Stimulated activated CD4-positive, alpha-beta T cell treated with anti-CD3 and anti-CD28 coated beads, Interleukin-4, amount 100 ng/mL, for 4 hours (primary cell): ENCODE data around the gene TNIP2.
"Not testable (repeated sequence)": the region's sequence is repeated elsewhere in the genome, so short reads cannot be mapped to it uniquely, and the experiment has no call there.

ENCODE experiments used
- DNase-seq, 2 experiments: peaks; one replicate each; pipeline ENCODE4 v3.0.0-alpha.2; 2020

Gene TNIP2

DNA sequence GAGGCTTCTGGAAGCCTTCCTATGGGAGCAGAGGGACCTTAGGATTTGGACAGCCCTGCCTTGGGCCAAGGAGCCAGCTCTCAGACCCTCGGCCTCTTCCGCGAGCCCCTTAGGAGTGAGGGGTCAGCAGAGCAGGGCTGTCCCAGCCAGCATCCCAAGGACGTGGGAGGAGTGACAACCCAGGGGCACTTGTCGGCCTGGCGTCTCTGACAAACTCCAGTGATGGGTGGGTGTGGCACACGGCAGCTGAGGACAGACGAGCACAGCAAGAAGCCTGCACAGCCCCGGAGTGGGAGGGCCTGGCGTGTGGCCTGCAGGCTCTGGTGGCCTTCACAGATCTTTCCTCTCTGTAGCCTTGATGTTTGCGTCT is 11.6 kb upstream of the TNIP2 start:
- DNase-seq = no peak

DNA sequence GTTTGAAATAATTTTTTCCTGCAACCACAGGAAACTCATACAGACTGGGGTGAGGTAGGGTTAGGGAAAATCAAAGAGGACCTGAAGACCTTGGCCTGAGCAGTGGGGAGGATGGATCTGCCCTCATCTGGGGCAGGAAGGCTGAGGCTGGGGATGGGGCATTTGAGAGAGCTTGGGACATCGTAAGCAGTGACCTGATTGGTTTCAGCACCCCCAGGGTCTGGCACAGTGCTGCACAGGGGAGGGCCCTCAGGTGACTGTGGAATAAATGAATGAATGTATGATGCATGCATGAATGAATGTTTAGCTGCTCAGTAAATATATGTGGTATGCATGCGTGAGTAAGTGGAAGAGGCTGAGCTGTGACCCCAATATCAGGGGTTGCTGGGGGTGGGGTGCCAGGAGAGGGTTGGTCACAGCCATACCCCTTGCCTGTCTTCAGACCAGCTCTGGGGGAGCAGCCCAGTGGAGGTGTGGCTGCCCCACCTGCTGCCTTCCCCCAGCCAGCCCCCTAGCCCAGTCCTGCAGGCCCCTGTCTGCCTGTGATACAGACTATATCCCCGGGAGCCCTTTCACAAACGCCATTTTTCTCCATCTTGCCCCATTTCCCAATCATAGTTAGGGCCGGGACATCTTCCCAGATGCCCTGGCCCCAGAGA is 11.0 kb upstream of the TNIP2 start:
- DNase-seq = no peak

DNA sequence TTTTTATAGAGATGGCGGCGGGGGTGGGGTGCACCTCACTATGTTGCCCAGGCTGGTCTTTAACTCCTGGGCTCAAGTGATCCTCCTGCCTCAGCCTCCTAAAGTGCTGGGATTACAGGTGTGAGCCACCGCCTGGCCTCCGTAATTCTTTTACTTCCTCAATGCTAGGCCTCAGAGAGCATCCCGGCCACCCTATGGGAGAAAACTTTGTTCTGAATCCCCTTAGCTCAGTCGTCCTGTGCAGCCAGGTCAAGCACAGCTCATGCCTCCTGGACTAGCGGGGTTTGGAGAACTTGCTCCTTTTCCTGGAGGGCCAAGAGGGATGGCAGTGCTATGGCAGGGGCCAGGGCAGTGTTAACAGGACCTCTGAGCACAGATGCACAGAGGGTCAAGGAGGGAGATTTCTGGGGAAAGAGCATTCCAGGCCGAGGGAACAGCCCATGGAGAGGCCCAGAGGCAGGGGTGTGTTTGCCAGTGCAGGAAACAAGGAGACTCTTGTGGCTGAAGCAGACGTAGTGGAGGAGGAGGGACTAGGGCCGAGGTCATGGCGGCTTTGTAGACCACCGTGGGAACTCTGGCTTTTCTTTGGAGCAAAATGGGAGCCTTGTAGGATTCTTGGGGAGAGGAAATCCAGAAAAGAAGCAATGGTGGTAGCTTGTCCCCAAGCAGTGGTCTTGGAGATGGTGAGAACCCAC is 9.8 kb upstream of the TNIP2 start:
- DNase-seq = no peak

DNA sequence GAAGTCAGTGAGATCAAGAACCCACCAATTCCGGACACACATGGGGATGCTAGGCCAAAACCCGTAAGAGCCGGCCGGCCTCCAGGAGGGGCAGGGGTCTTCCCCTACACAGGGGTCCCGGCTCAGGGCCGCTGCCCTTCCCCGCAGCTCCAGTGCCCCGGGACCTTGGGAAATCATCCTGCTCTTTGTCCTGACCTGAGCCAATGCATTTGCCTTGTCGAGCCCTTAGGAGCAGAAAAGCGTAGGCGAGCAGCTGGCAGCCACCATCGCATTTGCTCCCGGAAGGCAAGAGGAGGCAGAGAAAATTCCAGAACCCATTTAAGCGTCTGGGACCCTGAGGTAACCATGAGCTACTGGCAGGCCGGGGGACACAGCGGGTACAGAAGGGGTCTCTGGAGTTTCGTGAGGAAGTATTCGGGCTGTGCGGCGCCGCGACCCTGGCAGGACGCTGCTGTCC is 7.4 kb upstream of the TNIP2 start:
- DNase-seq = no peak

DNA sequence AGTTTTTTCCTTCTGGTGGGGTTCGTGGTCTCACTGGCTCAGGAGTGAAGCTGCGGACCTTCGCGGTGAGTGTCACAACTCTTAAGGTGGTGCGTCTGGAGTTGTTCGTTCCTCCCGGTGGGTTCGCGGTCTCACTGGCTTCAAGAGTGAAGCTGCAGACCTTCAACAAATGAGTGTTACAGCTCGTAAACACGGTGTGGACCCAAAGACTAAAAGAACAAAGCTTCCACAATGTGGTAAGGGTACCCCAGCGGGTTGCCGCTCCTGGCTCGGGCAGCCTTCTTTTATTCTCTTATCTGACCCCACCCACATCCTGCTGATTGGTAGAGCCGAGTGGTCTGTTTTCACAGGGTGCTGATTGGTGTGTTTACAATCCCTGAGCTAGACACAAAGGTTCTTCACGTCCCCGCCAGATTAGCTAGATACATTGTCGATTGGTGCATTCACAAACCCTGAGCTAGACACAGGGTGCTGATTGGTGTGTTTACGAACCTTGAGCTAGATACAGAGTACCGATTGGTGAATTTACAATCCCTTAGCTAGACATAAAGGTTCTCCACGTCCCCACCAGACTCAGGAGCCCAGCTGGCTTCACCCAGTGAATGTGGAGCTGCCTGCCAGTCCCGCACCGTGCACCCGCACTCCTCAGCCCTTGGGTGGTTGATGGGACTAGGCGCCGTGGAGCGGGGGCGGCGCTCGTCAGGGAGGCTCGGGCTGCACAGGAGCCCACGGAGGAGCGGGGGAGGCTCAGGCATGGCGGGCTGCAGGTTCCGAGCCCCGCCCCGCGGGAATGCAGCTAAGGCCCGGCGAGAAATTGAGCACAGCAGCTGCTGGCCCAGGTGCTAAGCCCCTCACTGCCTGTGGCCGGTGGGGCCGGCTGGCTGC is 6.6 kb upstream of the TNIP2 start:
- not testable (repeated sequence) for DNase-seq

- DNase-seq = no peak
Observed at GRCh38 chr4:2762048-2762447, 5.9 kb upstream of the TNIP2 start.

- DNase-seq = no peak
Observed at GRCh38 chr4:2761035-2761923, 5.1 kb upstream of the TNIP2 start.

DNA sequence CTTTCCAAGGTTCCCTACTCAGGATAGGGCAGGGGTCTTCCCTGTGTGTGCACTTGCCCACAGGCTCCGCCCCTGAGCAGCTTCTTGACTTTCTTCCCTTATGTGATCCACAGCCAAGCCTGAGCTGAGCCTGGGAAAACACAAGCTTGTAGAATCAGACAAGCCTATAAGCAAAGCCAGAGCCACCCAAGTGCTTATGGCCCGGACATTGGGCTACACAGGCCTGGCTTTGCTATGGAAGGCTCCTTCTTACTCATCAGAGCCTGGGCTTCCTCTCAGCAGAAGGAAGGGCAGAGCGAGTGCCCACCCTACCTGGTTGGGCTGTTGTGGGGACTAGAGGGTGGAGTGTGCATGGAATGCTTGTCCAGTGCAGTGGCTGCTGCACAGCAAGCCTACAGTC is 1.3 kb upstream of the TNIP2 start:
- DNase-seq = no peak

DNA sequence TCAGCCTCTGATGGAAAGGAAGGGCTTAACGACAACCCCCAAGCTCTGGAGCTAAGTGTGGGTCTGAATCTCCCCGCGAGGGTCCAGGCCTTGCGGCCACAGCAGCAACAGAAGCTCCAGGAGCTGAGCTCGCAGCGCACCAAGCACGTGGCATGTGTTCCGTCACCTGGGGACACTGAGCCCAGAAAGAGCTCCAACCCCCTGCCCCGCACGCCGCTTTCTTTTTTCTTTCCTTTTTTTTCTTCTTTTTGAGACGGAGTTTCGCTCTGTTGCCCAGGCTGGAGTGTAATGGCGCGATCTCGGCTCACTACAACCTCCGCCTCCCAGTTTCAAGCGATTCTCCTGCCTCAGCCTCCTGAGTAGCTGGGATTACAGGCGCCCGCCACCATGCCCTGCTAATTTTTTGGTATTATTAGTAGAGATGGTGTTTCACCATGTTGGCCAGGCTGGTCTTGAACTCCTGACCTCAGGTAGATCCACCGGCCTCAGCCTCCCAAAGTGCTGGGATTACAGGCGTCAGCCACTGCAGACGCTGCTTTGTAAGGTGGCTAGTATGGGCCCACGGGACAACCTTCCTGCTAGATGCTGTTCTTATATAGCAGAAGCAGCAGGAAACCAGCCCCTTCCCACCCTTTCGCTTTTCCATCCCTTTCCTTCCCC is 685 bp upstream of the TNIP2 start:
- no peak for DNase-seq

DNA sequence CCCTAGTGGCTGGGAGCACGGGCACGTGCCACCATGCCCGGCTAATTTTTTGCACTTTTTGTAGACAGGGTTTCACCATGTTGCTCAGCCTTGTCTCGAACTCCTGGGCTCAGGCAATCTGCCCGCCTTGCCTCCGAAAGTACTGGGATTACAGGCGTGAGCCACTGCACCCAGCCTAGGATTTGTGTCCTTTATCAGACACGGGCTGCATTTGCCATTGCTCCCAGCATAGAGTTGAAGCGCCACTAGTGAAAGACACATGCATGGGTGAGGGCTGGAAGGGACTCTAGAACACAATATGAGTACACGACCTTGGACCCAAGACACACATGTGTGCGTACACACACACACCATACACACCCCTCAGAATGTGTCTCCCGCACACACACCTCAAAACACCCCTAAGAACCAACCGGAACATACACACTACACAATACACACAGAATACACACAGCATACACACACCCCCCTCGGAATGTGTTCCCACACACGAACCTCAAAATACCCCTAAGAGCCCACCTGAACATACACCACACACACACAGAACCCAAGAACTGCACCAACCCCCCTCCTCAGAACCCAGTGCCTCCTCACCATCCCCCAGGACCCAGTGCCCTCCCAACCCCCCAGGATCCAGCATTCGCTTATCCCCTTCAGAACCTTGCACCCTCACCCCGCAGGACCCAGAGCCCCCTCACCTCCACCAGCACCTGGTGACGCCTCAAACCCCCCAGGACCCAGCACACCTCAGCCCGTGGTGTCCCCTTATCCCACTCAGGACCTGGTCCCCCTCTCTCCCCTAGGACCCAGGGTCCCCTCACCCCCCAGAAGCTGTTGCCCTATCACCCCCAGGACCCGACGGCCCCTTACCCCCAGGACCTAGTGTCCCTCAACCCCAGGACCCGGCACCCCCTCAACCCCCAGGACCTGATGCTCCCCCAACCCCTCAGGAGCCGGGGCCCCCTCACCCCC is 1.0 kb downstream of the TNIP2 start:
- DNase-seq = no peak

DNA sequence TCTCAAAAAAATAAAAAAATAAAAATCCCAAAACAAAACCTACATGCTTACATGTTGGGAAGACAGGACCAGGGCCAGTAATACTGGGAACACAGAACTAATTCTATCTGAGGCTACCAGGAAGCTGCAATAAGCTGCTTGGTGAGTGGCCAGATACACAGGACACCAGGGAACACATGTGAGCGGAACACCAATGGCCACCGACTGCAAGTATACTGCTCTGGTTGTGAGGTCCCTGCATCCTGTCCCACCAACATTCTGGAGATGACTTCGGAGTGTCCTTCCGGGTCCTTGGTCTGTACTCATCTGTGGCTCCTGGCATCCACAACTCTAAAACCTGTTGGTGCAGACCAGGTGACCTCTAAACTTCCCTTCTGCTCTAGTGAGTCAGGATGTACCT is 2.7 kb downstream of the TNIP2 start:
- DNase-seq = no peak

DNA sequence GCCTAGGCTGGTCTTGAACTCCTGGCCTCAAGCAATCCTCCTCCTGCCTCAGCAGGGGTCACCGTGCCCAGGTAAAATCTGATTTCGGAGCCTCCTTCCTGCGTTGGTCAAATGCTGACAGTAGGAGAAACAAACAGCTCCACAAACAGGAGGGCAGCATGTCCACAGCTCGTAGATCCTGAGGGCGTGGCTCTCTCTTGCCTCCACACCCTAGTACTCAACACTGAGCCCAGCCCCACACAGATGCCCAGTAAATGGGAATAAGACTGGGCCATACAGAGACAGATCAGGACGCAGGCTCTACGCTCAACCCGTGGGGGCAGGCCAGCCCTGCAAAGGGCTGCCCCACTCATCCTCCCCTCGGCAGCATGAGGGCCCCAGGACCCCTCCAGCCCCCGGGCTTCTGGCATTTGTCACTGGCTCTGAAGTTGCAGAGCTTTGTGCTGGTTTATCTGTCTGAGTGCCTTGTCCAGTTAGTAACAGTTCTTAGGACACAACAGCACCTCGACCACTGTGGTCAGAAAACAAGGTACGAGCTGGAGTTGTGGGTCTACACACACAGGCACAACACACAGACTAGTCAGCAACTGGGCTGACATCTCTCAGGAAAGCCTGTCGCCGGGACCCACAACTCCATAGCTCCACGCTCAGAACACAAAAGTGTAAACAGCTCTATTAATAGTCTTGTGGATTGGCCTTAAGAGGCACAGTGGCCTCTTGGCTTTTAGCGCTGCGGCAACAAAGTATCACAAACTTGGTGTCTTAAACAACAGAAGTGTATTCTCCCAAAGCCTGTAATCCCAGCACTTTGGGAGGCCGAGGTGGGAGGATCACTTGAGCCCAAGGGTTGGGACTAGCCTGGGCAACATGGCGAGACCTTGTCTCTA is 5.2 kb downstream of the TNIP2 start:
- DNase-seq = no peak

- no peak for DNase-seq
Observed at GRCh38 chr4:2746891-2747695, 9.0 kb downstream of the TNIP2 start.

DNA sequence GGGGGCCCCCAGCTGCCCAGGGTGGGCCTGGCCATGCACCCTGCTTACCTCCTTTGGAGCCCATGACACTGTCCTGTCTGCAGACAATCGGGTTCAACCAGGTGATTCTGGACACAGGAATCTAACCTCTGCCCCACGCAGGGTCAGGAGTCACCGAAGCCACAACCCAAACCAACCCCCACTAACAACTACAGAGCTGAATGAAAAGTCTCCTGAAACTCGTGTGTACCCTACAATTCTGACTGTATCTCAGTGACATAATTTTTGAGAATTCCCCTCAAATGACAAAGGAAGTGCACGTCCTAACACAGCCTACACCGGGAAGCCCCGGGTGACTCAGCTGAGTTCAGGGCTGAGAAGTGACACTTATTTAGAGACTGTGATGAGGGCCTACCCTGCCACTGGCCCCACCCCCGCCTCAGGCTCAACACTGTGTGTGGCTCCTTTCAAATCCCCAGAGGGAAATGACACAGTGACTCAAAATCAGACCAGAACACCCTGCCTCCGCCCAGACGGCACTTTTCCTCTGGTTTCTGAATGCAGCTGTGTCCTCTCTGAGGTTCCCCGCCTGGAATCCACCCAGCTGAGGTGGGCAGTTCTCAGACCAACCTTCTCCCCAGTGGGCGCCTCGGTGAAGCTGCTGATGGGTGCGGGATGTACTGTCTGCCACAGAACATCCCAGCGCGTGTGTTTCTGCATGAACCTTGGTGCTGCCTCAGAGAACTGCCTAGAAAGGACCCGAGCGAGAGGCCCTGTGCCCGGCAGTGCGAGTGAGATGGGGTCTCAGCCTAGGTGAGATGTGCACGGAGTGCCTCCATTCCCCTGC is 9.9 kb downstream of the TNIP2 start:
- peak; percentile 86 to 94 for DNase-seq

DNA sequence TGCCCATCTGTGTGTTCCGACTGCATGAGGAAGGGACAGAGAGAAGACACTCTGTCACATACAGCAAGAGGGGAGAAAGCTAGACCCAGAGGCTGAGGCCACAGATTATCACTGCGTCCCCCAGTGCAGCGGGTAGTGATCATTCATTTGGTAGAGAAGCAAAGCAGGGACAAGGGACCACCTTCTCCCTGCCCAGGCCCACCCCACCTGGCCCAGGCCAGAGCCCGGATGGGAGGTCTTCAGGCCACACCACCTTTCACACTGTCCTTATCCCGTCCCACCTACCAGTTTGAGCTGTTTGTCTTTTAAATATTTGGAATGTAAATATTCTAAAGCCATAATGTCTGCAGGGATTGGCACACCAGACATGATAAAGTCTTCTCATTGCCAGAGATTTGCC is 10.6 kb downstream of the TNIP2 start:
- DNase-seq = no peak

DNA sequence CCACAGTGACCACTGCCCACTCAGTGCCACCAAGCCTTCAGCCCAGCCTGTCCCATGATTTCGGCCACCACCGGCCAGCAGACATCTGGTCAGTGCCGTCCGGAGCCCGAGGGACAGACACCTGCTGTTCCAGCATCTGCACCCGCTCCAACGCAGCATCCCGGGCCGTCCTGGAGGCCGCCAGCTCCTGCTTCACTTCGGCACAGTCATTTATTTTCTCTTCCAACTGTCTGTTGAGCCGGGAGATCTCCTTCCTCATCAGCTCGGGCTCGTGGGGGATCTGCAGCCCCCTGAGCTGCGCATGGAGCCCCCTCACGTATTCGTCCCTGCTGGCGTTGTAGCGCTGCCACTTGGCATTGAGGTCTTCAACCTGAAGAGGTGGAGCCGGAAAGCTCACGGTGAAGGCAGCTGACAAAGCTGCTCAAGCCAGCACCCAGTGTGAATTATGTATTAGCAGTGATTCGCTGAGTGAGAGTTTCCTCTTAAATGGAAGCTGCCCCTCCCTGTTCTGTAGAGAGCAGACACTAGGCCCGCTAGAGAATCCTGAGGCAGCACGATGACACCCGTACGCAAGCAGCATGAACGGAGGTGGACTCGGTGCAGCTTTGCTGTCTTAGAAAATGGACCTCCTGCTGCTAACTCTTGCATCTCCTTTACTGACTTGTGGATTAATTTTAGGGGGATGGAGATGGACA is 11.4 kb downstream of the TNIP2 start:
- no peak for DNase-seq
